Measurements from ENCODE around the gene ASB1.

ASB1 gene

GRCh38 chr2:238467062-238467461 is 40.3 kb downstream of the ASB1 start:
- DNase-seq (ENCODE audit: low read depth in 3 of 3), result no peak

GRCh38 chr2:238467792-238468191 is 41.1 kb downstream of the ASB1 start:
- DNase-seq (ENCODE audit: low read depth in 3 of 3), result no peak

GRCh38 chr2:238469155-238469554 is 42.4 kb downstream of the ASB1 start:
- no peak for DNase-seq (ENCODE audit: low read depth in 3 of 3)

- no peak for DNase-seq (ENCODE audit: low read depth in 3 of 3)
Observed at GRCh38 chr2:238473014-238473413, 46.3 kb downstream of the ASB1 start.

GRCh38 chr2:238473523-238473922 is 46.8 kb downstream of the ASB1 start:
- DNase-seq (ENCODE audit: low read depth in 3 of 3), result no peak

GRCh38 chr2:238475034-238475433 is 48.3 kb downstream of the ASB1 start:
- no peak for DNase-seq (ENCODE audit: low read depth in 3 of 3)

- no peak for DNase-seq (ENCODE audit: low read depth in 3 of 3)
Observed at GRCh38 chr2:238475566-238475965, 48.8 kb downstream of the ASB1 start.

- no peak for DNase-seq (ENCODE audit: low read depth in 3 of 3)
Observed at GRCh38 chr2:238476258-238476657, 49.5 kb downstream of the ASB1 start.

GRCh38 chr2:238478216-238478615 is 51.5 kb downstream of the ASB1 start:
- no peak for DNase-seq (ENCODE audit: low read depth in 3 of 3)

GRCh38 chr2:238479847-238480246 is 53.1 kb downstream of the ASB1 start:
- no peak for DNase-seq (ENCODE audit: low read depth in 3 of 3)

- no peak for DNase-seq (ENCODE audit: low read depth in 3 of 3)
Observed at GRCh38 chr2:238483021-238483420, 56.3 kb downstream of the ASB1 start.

- DNase-seq (ENCODE audit: low read depth in 3 of 3), result no peak
Observed at GRCh38 chr2:238483656-238484055, 56.9 kb downstream of the ASB1 start.

- no peak for DNase-seq (ENCODE audit: low read depth in 3 of 3)
Observed at GRCh38 chr2:238484522-238485452, 58.1 kb downstream of the ASB1 start.

GRCh38 chr2:238486123-238486848 is 59.6 kb downstream of the ASB1 start:
- DNase-seq (ENCODE audit: low read depth in 3 of 3), result no peak

- no peak for DNase-seq (ENCODE audit: low read depth in 3 of 3)
Observed at GRCh38 chr2:238487134-238487533, 60.4 kb downstream of the ASB1 start.

- no peak for DNase-seq (ENCODE audit: low read depth in 3 of 3)
Observed at GRCh38 chr2:238487652-238488346, 61.1 kb downstream of the ASB1 start.

GRCh38 chr2:238488347-238488826 is 61.7 kb downstream of the ASB1 start:
- DNase-seq (ENCODE audit: low read depth in 3 of 3), result no peak

- no peak for DNase-seq (ENCODE audit: low read depth in 3 of 3)
Observed at GRCh38 chr2:238489431-238489830, 62.7 kb downstream of the ASB1 start.

GRCh38 chr2:238489896-238490295 is 63.2 kb downstream of the ASB1 start:
- DNase-seq (ENCODE audit: low read depth in 3 of 3), result no peak

GRCh38 chr2:238492840-238493239 is 66.1 kb downstream of the ASB1 start:
- DNase-seq (ENCODE audit: low read depth in 3 of 3), result no peak

GRCh38 chr2:238493411-238493810 is 66.7 kb downstream of the ASB1 start:
- no peak for DNase-seq (ENCODE audit: low read depth in 3 of 3)

Measured in stimulated activated CD4-positive, alpha-beta T cell treated with anti-CD3 and anti-CD28 coated beads, TNF-alpha, amount 100 ng/mL, for 4 hours (primary cell).